Body of pancreas (tissue), 4 donors: ENCODE data around the gene KLF6. TPM values are rescaled to one million over a fixed set of nuclear protein-coding genes. Genes with fewer than 3 reads are reported as not detected.
A peak's percentile ranks its signal among the peaks of the same experiment; 100 is the strongest.

Experiments used
- ATAC-seq: fragments of 150-250 bp; one replicate; pipeline ENCODE4 v1.9.1; 2016
- DNase-seq, 4 donors: peaks; one replicate each; pipeline ENCODE4 v3.0.0-alpha.2; 2019
- H3K27ac ChIP-seq, 4 donors: fragments of 200-600 bp; sonication (generic); 1 replicate in 3 of 4; 2 replicates in 1 of 4; pipeline versions ENCODE4 v1.5.1 to v1.6.1; 2016 to 2019; ENCODE audit warnings: mild to moderate bottlenecking in 1 of 4, mixed read lengths in 1 of 4, moderate library complexity in 1 of 4
- H3K27me3 ChIP-seq, 2 donors: fragments of 200-600 bp; sonication (generic); one replicate each; pipeline ENCODE4 v1.6.0; 2016; ENCODE audit warnings: mild to moderate bottlenecking in 1 of 2
- H3K36me3 ChIP-seq, 2 donors: fragments of 200-600 bp; sonication (generic); replicated peaks in 1 of 2; 2 replicates each; pipeline ENCODE4 v1.5.1; 2016; ENCODE audit warnings: low read depth in 2 of 2; ENCODE audit not compliant: insufficient read depth in 1 of 2
- H3K4me1 ChIP-seq: fragments of 200-600 bp; sonication (generic); one replicate; pipeline ENCODE4 v1.6.0; 2016
- H3K4me3 ChIP-seq, 2 donors: fragments of 200-600 bp; sonication (generic); 1 replicate in 1 of 2; 2 replicates in 1 of 2; pipeline ENCODE4 v1.5.1; 2016 to 2019
- H3K9me3 ChIP-seq, 3 donors: fragments of 200-600 bp; sonication (generic); 1 replicate in 2 of 3; 2 replicates in 1 of 3; pipeline ENCODE4 v1.5.1; 2016
- CTCF ChIP-seq, 7 experiments: fragments of 450-650 bp in 4 of 7; fragments of 200-600 bp in 3 of 7; sonication (generic) in 3 of 7; IDR thresholded peaks; one replicate each; pipeline ENCODE4 v1.5.1; 2016 to 2019; ENCODE audit warnings: antibody characterized with exemption in 7 of 7
- POLR2A ChIP-seq, 3 donors: fragments of 450-650 bp; IDR thresholded peaks; one replicate each; pipeline ENCODE4 v1.6.1; 2016; ENCODE audit warnings: antibody characterized with exemption in 3 of 3, mild to moderate bottlenecking in 2 of 3
- WGBS, 2 donors: methylation state at CpG; one replicate each; pipeline ENCODE4 v1.1.5; 2017; 5-methylcytosine and 5-hydroxymethylcytosine counted together
- intact Hi-C: fragments of 100-400 bp; cut with DNase I; formaldehyde crosslinking; loops from one replicate; pipeline ENCODE4 v1.15.1; 2023
- total RNA-seq, 2 donors: library from RNA; depleted of rRNA; stranded (reverse); fragments of >200 nt; gene quantifications; one replicate each; pipeline ENCODE4 v1.1.0, GENCODE V29; 2016

KLF6 gene
- total RNA-seq, 2 donors from 2014 or later = 92.1 to 294 TPM

GRCh38 chr10:3749011-3749410 lies 36.0 kb downstream of the KLF6 start:
- Histone ChIP-seq H3K27ac (peak overlapping the region in 2 of 4 donors; percentile 54 to 82), H3K4me1 (peaks cover 38% of the 10 kb centered on the region), H3K27me3 (no peaks in the 10 kb centered on the region), H3K9me3 (no peaks in the 10 kb centered on the region), H3K36me3 (no peaks in the 10 kb centered on the region), H3K4me3 (no peak overlapping the region)
- 90% methylated on average over 5 of the region's 5 CpGs for WGBS, 2 donors
- TF ChIP-seq POLR2A (IDR thresholded peaks at IDR 0.05) (no peak), CTCF (IDR thresholded peaks at IDR 0.05) (no peak)
- no peak for DNase-seq
- no peak for ATAC-seq
- intact Hi-C loops = no loop called here

GRCh38 chr10:3748484-3748883 lies 36.5 kb downstream of the KLF6 start:
- intact Hi-C loops = no loop called here
- 45 to 48% methylated on average over 7 of the region's 7 CpGs for WGBS, 2 donors
- H3K27me3 ChIP-seq = no peaks in the 10 kb centered on the region
- peak overlapping the region in 1 of 4 donors; percentile 54 for H3K27ac ChIP-seq
- ATAC-seq (no peak), DNase-seq (no peak)
- H3K4me3 ChIP-seq = no peak overlapping the region
- H3K4me1 ChIP-seq = peaks cover 38% of the 10 kb centered on the region
- no peaks in the 10 kb centered on the region for H3K36me3 ChIP-seq
- no peaks in the 10 kb centered on the region for H3K9me3 ChIP-seq
- no peak for TF ChIP-seq POLR2A (IDR thresholded peaks at IDR 0.05)
- no peak for TF ChIP-seq CTCF (IDR thresholded peaks at IDR 0.05)

- DNase-seq = peak; percentile 40 to 78 (median 56)
- Histone ChIP-seq H3K36me3 (no peaks in the 10 kb centered on the region), H3K4me1 (peaks cover 38% of the 10 kb centered on the region), H3K27ac (peak overlapping the region in 3 of 4 donors; percentile 44 to 76 (median 73)), H3K9me3 (no peaks in the 10 kb centered on the region), H3K27me3 (no peaks in the 10 kb centered on the region), H3K4me3 (no peak overlapping the region)
- ATAC-seq = peak; percentile 88
- intact Hi-C loops = no loop called here
- 19 to 21% methylated on average over 6 of the region's 6 CpGs for WGBS, 2 donors
- TF ChIP-seq CTCF (IDR thresholded peaks at IDR 0.05) (no peak), POLR2A (IDR thresholded peaks at IDR 0.05) (no peak)
Observed at GRCh38 chr10:3747984-3748383, 37.0 kb downstream of the KLF6 start.

GRCh38 chr10:3747248-3747960 lies 37.6 kb downstream of the KLF6 start:
- intact Hi-C loops = no loop called here
- Histone ChIP-seq H3K27ac (peak overlapping the region in 3 of 4 donors; percentile 44 to 76 (median 73)), H3K4me1 (peaks cover 38% of the 10 kb centered on the region), H3K36me3 (no peaks in the 10 kb centered on the region), H3K4me3 (no peak overlapping the region), H3K9me3 (no peaks in the 10 kb centered on the region), H3K27me3 (no peaks in the 10 kb centered on the region)
- 73 to 80% methylated on average over 24 to 27 of the region's 27 CpGs for WGBS, 2 donors
- ATAC-seq (no peak), DNase-seq (no peak)
- no peak for TF ChIP-seq CTCF (IDR thresholded peaks at IDR 0.05)
- no peak for TF ChIP-seq POLR2A (IDR thresholded peaks at IDR 0.05)

- 84 to 92% methylated on average over 7 of the region's 7 CpGs for WGBS, 2 donors
- ATAC-seq = no peak
- H3K27ac ChIP-seq = no peak overlapping the region
Observed at GRCh38 chr10:3746634-3747033, 38.4 kb downstream of the KLF6 start.

More at GRCh38 chr10:3746634-3747033, 38.4 kb downstream of the KLF6 start:
- no peaks in the 10 kb centered on the region for H3K27me3 ChIP-seq
- intact Hi-C loops = no loop called here
- H3K9me3 ChIP-seq = no peaks in the 10 kb centered on the region
- DNase-seq = no peak
- H3K36me3 ChIP-seq = no peaks in the 10 kb centered on the region
- H3K4me1 ChIP-seq = peaks cover 38% of the 10 kb centered on the region
- TF ChIP-seq POLR2A (IDR thresholded peaks at IDR 0.05) (no peak), CTCF (IDR thresholded peaks at IDR 0.05) (no peak)
- no peak overlapping the region for H3K4me3 ChIP-seq
